H9 (cell line): ENCODE data around the gene TPSAB1. TPM values are rescaled to one million over a fixed set of nuclear protein-coding genes. Genes with fewer than 3 reads are reported as not detected.
"Not testable (repeated sequence)": the region's sequence is repeated elsewhere in the genome, so short reads cannot be mapped to it uniquely, and the experiment has no call there.

ENCODE experiments used
- DNase-seq: peaks from one replicate; pipeline ENCODE4 v3.0.0-alpha.2; 2017
- H2AFZ ChIP-seq: one replicate; pipeline ENCODE4 v1.6.1; 2013; ENCODE audit warnings: mild to moderate bottlenecking, low read length, control low read depth, moderate library complexity
- H2AK5ac ChIP-seq: 2 replicates; pipeline ENCODE4 v1.6.1; 2013; ENCODE audit warnings: low read length, control low read depth, mixed read lengths; ENCODE audit not compliant: insufficient read length
- H2BK120ac ChIP-seq: one replicate; pipeline ENCODE4 v1.6.1; 2013; ENCODE audit warnings: low read depth, mild to moderate bottlenecking, low read length, control low read depth, inconsistent platforms; ENCODE audit not compliant: poor library complexity, severe bottlenecking
- H2BK12ac ChIP-seq: 2 replicates; pipeline ENCODE4 v1.6.1; 2013; ENCODE audit warnings: low read length, control low read depth, mixed read lengths, low read depth; ENCODE audit not compliant: insufficient read length
- H2BK15ac ChIP-seq: 2 replicates; pipeline ENCODE4 v1.6.1; 2013; ENCODE audit warnings: low read depth, low read length, control low read depth
- H2BK20ac ChIP-seq: one replicate; pipeline ENCODE4 v1.6.1; 2013; ENCODE audit warnings: low read depth, mild to moderate bottlenecking, low read length, control low read depth, inconsistent platforms; ENCODE audit not compliant: poor library complexity, severe bottlenecking
- H2BK5ac ChIP-seq: 2 replicates; pipeline ENCODE4 v1.6.1; 2013; ENCODE audit warnings: low read length, control low read depth, mixed read lengths; ENCODE audit not compliant: insufficient read length
- H3K14ac ChIP-seq: 2 replicates; pipeline ENCODE4 v1.6.1; 2013; ENCODE audit warnings: low read length, control low read depth; ENCODE audit not compliant: insufficient read depth
- H3K18ac ChIP-seq: 2 replicates; pipeline ENCODE4 v1.6.1; 2013; ENCODE audit warnings: low read depth, mild to moderate bottlenecking, mixed read lengths, low read length, control low read depth; ENCODE audit not compliant: insufficient read length
- H3K23ac ChIP-seq: 2 replicates; pipeline ENCODE4 v1.6.1; 2013; ENCODE audit warnings: low read length, control low read depth, mixed read lengths, low read depth; ENCODE audit not compliant: insufficient read length
- H3K23me2 ChIP-seq: 2 replicates; pipeline ENCODE4 v1.6.1; 2013; ENCODE audit warnings: low read depth, mild to moderate bottlenecking, mixed read lengths, low read length, control low read depth; ENCODE audit not compliant: insufficient read length, poor library complexity, severe bottlenecking
- H3K27ac ChIP-seq: 2 replicates; pipeline ENCODE4 v1.5.1; 2013; ENCODE audit warnings: low read length, control low read depth, mixed read lengths, low read depth; ENCODE audit not compliant: insufficient read length
- H3K27me3 ChIP-seq: 2 replicates; pipeline ENCODE4 v1.6.1; 2013; ENCODE audit warnings: low read length, control low read depth, inconsistent platforms; ENCODE audit not compliant: insufficient read depth
- H3K4ac ChIP-seq: 2 replicates; pipeline ENCODE4 v1.6.1; 2013; ENCODE audit warnings: low read depth, mild to moderate bottlenecking, control low read depth, inconsistent platforms, low read length, moderate library complexity
- H3K4me1 ChIP-seq: 2 replicates; pipeline ENCODE4 v1.6.1; 2013; ENCODE audit warnings: low read length, control low read depth, inconsistent platforms; ENCODE audit not compliant: insufficient read depth
- H3K4me2 ChIP-seq: 2 replicates; pipeline ENCODE4 v1.6.1; 2013; ENCODE audit warnings: low read length, control low read depth, mixed read lengths; ENCODE audit not compliant: insufficient read length, insufficient read depth
- H3K56ac ChIP-seq: 2 replicates; pipeline ENCODE4 v1.6.1; 2013; ENCODE audit warnings: low read depth, mild to moderate bottlenecking, mixed read lengths, low read length, control low read depth; ENCODE audit not compliant: insufficient read length
- H3K79me1 ChIP-seq: 2 replicates; pipeline ENCODE4 v1.6.1; 2013; ENCODE audit warnings: low read depth, mild to moderate bottlenecking, moderate library complexity, low read length, control low read depth, inconsistent platforms; ENCODE audit not compliant: insufficient read depth, poor library complexity, severe bottlenecking
- H3K79me2 ChIP-seq: 2 replicates; pipeline ENCODE4 v1.6.1; 2013; ENCODE audit warnings: low read length, control low read depth, inconsistent platforms; ENCODE audit not compliant: insufficient read depth
- H3K9ac ChIP-seq: 2 replicates; pipeline ENCODE4 v1.6.1; 2013; ENCODE audit warnings: low read length, control low read depth, mixed read lengths; ENCODE audit not compliant: insufficient read length; ENCODE audit errors: extremely low read depth
- H3K9me3 ChIP-seq: one replicate; pipeline ENCODE4 v1.6.1; 2013; ENCODE audit warnings: low read depth, low read length, inconsistent platforms; ENCODE audit not compliant: control insufficient read depth
- H3T11ph ChIP-seq: one replicate; pipeline ENCODE4 v1.6.1; 2013; ENCODE audit warnings: mild to moderate bottlenecking, low read length, control low read depth, inconsistent platforms
- H4K20me1 ChIP-seq: one replicate; pipeline ENCODE4 v1.6.1; 2013; ENCODE audit not compliant: control insufficient read depth, insufficient read length, insufficient read depth
- H4K5ac ChIP-seq: 2 replicates; pipeline ENCODE4 v1.6.1; 2013; ENCODE audit warnings: low read depth, mild to moderate bottlenecking, mixed read lengths, low read length, control low read depth; ENCODE audit not compliant: insufficient read length
- H4K8ac ChIP-seq: replicated peaks from 2 replicates; pipeline ENCODE4 v1.6.1; 2013; ENCODE audit warnings: low read length, control low read depth, mixed read lengths, low read depth; ENCODE audit not compliant: insufficient read length
- H4K91ac ChIP-seq: 2 replicates; pipeline ENCODE4 v1.6.1; 2013; ENCODE audit warnings: low read depth, mild to moderate bottlenecking, moderate library complexity, mixed read lengths, low read length, control low read depth; ENCODE audit not compliant: insufficient read length
- H3K27ac Mint-ChIP-seq, 3 experiments: 2 replicates in 2 of 3; 3 replicates in 1 of 3; pipeline ENCODE4 v1.8.0; 2020 to 2021; ENCODE audit warnings: mixed read lengths in 3 of 3, mild to moderate bottlenecking in 1 of 3, moderate library complexity in 1 of 3
- H3K27me3 Mint-ChIP-seq: 2 replicates; pipeline ENCODE4 v1.8.0; 2021; ENCODE audit warnings: low read depth, mild to moderate bottlenecking, moderate library complexity, mixed read lengths
- H3K36me3 Mint-ChIP-seq, 3 experiments: 2 replicates in 2 of 3; 3 replicates in 1 of 3; pipeline ENCODE4 v1.8.0; 2020 to 2021; ENCODE audit warnings: low read depth in 3 of 3, mixed read lengths in 3 of 3; ENCODE audit not compliant: insufficient read depth in 1 of 3
- H3K4me1 Mint-ChIP-seq, 2 experiments: 2 replicates each; pipeline ENCODE4 v1.8.0; 2020; ENCODE audit warnings: mixed read lengths in 2 of 2
- H3K4me3 Mint-ChIP-seq, 2 experiments: 2 replicates in 1 of 2; 3 replicates in 1 of 2; pipeline ENCODE4 v1.8.0; 2020 to 2021; ENCODE audit warnings: mild to moderate bottlenecking in 2 of 2, mixed read lengths in 2 of 2, moderate library complexity in 1 of 2
- H3K9me3 Mint-ChIP-seq, 2 experiments: 2 replicates in 1 of 2; 3 replicates in 1 of 2; pipeline ENCODE4 v1.8.0; 2020; ENCODE audit warnings: mild to moderate bottlenecking in 2 of 2, mixed read lengths in 2 of 2, moderate library complexity in 1 of 2
- WGBS: extraction: QIAGEN DNeasy Blood & Tissue Kit; methylation state at CpG from one replicate; pipeline ENCODE4 v1.1.7; 2013; ENCODE audit warnings: missing lambda C conversion rate, low lambda C conversion rate, mixed read lengths; ENCODE audit not compliant: insufficient read length; ENCODE audit errors: extremely low coverage; 5-methylcytosine and 5-hydroxymethylcytosine counted together
- total RNA-seq: library from RNA; stranded (reverse); gene quantifications from 2 replicates; pipeline ENCODE4 v1.2.1, GENCODE V29; 2021

The TPSAB1 gene
- total RNA-seq, 1 experiment from 2014 or later: not detected

GRCh38 chr16:1249031-1249755 is 8.7 kb downstream of the TPSAB1 start:
- H3K27me3 Mint-ChIP-seq: peaks cover 48% of the 10 kb centered on the region
- H3K4me3 Mint-ChIP-seq, H4K5ac ChIP-seq, H2BK120ac ChIP-seq, H2BK15ac ChIP-seq, H3K4me2 ChIP-seq, H2AK5ac ChIP-seq, H2AFZ ChIP-seq, H3K4me1 ChIP-seq, H3K9me3 Mint-ChIP-seq, H3K27ac ChIP-seq, H3K4ac ChIP-seq, H2BK20ac ChIP-seq, H3K27ac Mint-ChIP-seq, H3K18ac ChIP-seq, H3K36me3 Mint-ChIP-seq, H3K4me1 Mint-ChIP-seq, H4K91ac ChIP-seq, H3K56ac ChIP-seq, H3K23ac ChIP-seq, H3K9ac ChIP-seq, H2BK5ac ChIP-seq, H3K14ac ChIP-seq, H3K23me2 ChIP-seq, H3K79me1 ChIP-seq, H3K27me3 ChIP-seq, H3T11ph ChIP-seq, H2BK12ac ChIP-seq, H3K79me2 ChIP-seq, H3K9me3 ChIP-seq, H4K20me1 ChIP-seq, H4K8ac ChIP-seq, DNase-seq: not testable (repeated sequence)
- no CpG with 5 or more reads among the region's 43 CpGs for WGBS

- H3K27me3 Mint-ChIP-seq: peaks cover 21% of the 10 kb centered on the region
- H3K9me3 Mint-ChIP-seq, H3T11ph ChIP-seq, H2AK5ac ChIP-seq, H2AFZ ChIP-seq, H2BK20ac ChIP-seq, H3K9ac ChIP-seq, H2BK12ac ChIP-seq, H4K8ac ChIP-seq, H3K18ac ChIP-seq, H3K4me3 Mint-ChIP-seq, H3K27ac Mint-ChIP-seq, H3K23ac ChIP-seq, H2BK5ac ChIP-seq, H3K4me2 ChIP-seq, H3K4ac ChIP-seq, H4K20me1 ChIP-seq, DNase-seq, H3K23me2 ChIP-seq, H3K36me3 Mint-ChIP-seq, H3K27me3 ChIP-seq, H3K79me2 ChIP-seq, H3K14ac ChIP-seq, H3K4me1 ChIP-seq, H2BK15ac ChIP-seq, H2BK120ac ChIP-seq, H4K91ac ChIP-seq, H3K27ac ChIP-seq, H3K9me3 ChIP-seq, H3K79me1 ChIP-seq, H3K4me1 Mint-ChIP-seq, H4K5ac ChIP-seq, H3K56ac ChIP-seq: not testable (repeated sequence)
- WGBS: no CpG with 5 or more reads among the region's 47 CpGs
Measured at GRCh38 chr16:1253701-1254364, 13.3 kb downstream of the TPSAB1 start.
